GM12864 (cell line): ENCODE results near the gene STEEP1.

Experiments used
- DNase-seq: peaks from one replicate; pipeline ENCODE4 v3.0.0-alpha.2; 2011; ENCODE audit warnings: low read depth
- H3K4me3 ChIP-seq: 2 replicates; pipeline ENCODE4 v1.5.1; 2011; ENCODE audit warnings: mild to moderate bottlenecking, low read depth, low read length, control low read depth
- TF ChIP-seq, protein P1 (sequence below): IDR thresholded peaks from 2 replicates; pipeline ENCODE4 v1.5.1; 2011; ENCODE audit warnings: low read depth, mild to moderate bottlenecking, moderate library complexity, low read length, control low read depth, inconsistent platforms; ENCODE audit errors: missing control alignments

Gene STEEP1

DNA sequence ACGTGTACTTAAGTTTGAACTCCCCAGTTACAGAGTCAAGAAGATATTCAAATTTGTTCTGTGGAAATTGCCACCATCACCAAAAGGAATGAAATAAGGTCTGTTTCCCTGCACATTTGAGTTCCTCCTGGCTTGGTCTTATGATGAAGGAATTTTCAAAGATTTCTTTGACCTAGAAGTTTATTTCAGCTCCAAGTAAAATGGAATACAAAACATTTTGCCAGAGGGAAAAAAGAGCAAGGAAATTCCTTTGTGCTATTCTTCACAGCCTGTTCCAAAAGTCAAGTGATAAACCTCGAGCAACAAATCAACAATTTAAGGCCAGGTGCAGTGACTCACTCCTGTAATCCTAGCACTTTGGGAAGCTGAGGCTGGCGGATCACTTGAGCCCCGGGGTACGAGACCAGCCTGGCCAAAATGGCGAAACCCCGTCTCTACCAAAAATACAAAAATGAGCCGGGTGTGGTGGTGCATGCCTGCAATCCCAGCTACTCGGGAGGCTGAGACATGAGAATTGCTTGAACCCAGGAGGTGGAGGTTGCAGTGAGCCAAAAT lies 37.6 kb upstream of the STEEP1 start:
- TF ChIP-seq, protein P1, sequence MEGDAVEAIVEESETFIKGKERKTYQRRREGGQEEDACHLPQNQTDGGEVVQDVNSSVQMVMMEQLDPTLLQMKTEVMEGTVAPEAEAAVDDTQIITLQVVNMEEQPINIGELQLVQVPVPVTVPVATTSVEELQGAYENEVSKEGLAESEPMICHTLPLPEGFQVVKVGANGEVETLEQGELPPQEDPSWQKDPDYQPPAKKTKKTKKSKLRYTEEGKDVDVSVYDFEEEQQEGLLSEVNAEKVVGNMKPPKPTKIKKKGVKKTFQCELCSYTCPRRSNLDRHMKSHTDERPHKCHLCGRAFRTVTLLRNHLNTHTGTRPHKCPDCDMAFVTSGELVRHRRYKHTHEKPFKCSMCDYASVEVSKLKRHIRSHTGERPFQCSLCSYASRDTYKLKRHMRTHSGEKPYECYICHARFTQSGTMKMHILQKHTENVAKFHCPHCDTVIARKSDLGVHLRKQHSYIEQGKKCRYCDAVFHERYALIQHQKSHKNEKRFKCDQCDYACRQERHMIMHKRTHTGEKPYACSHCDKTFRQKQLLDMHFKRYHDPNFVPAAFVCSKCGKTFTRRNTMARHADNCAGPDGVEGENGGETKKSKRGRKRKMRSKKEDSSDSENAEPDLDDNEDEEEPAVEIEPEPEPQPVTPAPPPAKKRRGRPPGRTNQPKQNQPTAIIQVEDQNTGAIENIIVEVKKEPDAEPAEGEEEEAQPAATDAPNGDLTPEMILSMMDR: no peak
- H3K4me3 ChIP-seq: no peak overlapping the region
- DNase-seq: no peak

- DNase-seq: no peak
- H3K4me3 ChIP-seq: no peak overlapping the region
- TF ChIP-seq, protein P1: no peak
These were observed 24.6 kb upstream of the STEEP1 start for GRCh38 chrX:119589810-119590209.

DNA sequence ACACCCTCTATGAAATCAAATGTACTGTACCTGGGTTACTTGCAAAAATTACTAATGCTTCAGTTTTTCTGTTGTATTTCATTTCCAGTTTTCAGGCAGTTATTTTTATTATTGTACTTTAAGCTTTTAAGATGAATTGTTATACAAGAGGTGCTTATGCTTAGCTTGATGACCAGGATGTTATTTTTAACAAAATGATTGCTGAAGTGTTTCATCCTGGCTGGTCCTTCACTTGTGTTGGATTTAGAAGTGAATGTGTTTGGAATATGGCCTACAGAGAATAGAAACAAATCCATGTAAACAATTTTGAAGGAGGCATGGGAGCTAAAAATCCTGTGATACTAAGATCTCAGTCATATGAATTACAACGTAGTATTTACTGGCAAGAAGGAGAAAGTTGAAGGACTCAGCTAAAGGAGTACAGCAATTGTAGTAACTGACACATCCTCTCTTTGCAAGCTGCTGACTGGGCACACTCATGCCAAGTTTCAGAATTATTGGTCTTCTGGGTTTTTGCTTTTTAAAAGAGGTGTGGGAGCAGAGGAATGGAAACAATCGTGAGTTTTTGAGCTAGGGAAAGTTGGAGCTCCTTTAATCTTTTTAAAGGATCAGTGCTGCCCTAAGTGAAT lies 18.3 kb upstream of the STEEP1 start:
- TF ChIP-seq, protein P1: no peak
- DNase-seq: no peak
- H3K4me3 ChIP-seq: no peak overlapping the region

DNA sequence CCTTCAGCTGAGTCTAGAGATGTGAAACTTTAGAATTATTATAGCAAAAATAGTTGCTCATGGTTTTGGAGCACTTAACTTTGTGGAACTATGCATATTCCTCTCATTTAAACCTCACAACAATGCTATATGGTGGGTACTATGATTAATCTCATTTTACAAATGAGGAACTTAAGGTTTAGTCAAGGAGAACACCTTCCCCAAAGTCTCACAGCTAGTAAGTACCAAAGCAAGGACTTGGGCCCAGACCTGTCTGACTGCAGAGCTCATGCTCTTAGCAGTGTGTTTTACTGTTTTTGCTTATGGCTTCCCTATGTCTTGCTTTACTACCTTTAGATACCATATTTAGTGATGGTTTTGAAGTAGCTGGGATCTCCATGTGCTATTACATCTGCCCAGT lies 14.2 kb upstream of the STEEP1 start:
- TF ChIP-seq, protein P1: no peak
- H3K4me3 ChIP-seq: no peak overlapping the region
- no peak for DNase-seq

- DNase-seq: peak; percentile 80
- peak within 1 kb of the TSS; percentile 57 for H3K4me3 ChIP-seq
- TF ChIP-seq, protein P1: peak; percentile 18
These were observed 9.4 kb upstream of the STEEP1 start, which contains the start of gene UBE2A for GRCh38 chrX:119574394-119575266. TSS of gene UBE2A (plus strand) at chrX:119574563. CDS start at chrX:119574712, 149 bp downstream.

DNA sequence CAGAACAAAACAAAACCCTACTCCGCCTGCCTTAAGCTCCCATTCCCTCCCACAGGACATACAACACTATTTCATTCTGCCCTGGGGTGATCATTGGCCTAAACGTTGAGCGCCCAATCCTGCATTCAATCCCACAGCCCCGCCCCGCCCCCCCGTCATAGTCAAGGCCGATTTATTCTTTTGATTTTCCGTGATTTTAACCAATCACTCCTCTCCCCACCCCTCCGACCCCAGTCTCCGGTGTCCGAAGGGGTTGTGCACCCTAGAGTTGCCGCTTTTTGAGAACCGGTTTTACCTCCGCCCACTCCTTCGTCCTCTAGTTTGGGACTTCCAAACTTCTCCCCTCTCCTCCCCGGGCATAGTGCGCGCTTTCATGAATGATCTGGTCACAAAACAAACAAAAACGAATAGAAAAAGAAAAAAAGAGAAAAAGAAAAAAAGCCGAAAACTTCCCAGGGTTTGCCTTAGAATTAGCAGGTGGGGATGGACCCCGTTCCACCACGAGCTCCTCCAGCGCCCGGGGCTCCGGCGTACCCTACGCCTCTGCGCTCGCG lies 8.7 kb upstream of the STEEP1 start:
- TF ChIP-seq, protein P1: no peak
- peak overlapping the region; percentile 57 for H3K4me3 ChIP-seq
- no peak for DNase-seq
